Neural progenitor cell (in vitro differentiated cells): ENCODE results near the gene DLK1.

ENCODE experiments used
- CTCF ChIP-seq: fragments of 200-600 bp; sonication (generic); IDR thresholded peaks from 2 replicates; pipeline ENCODE4 v1.5.1; 2017; ENCODE audit warnings: antibody characterized with exemption, mild to moderate bottlenecking
- EZH2 ChIP-seq: fragments of 200-600 bp; sonication (generic); IDR thresholded peaks from 2 replicates; pipeline ENCODE4 v1.6.1; 2017; ENCODE audit warnings: antibody characterized with exemption, mild to moderate bottlenecking, moderate library complexity
- EZH2phosphoT487 ChIP-seq: fragments of 200-600 bp; sonication (generic); IDR thresholded peaks from 2 replicates; pipeline ENCODE4 v1.6.1; 2017; ENCODE audit warnings: antibody characterized with exemption

GRCh38 chr14:100749967-100750597 lies 23.4 kb downstream of the DLK1 start:
- TF ChIP-seq CTCF = no peak
- no peak for TF ChIP-seq EZH2
- no peak for TF ChIP-seq EZH2phosphoT487
